HEK293 (cell line): ENCODE measurements around the gene SLC41A1.

ENCODE experiments used
- CTCF ChIA-PET: fragments of 350-600 bp; formaldehyde crosslinking; extraction: SDS; loops from one replicate; lab custom pipeline; 2021; ENCODE audit warnings: antibody characterized with exemption; lab: Yijun Ruan, JAX
- POLR2A ChIA-PET: fragments of 300-600 bp; formaldehyde crosslinking; extraction: SDS; loops from one replicate; lab custom pipeline; 2020; ENCODE audit warnings: antibody characterized with exemption, inconsistent platforms; lab: Yijun Ruan, JAX
- H3K27ac ChIP-seq: fragments of 200-500 bp; sonication (Bioruptor generic); 2 replicates; pipeline ENCODE4 v1.5.1; 2014; ENCODE audit warnings: low read depth, low read length, control low read depth, inconsistent platforms; ENCODE audit errors: extremely low read depth
- H3K36me3 ChIP-seq, 2 experiments: fragments of 200-500 bp in 1 of 2; sonication (Bioruptor generic) in 1 of 2; 1 replicate in 1 of 2; 2 replicates in 1 of 2; pipeline ENCODE4 v1.5.1; 2014 to 2017; ENCODE audit warnings: inconsistent platforms in 2 of 2, low read length in 2 of 2; ENCODE audit not compliant: control insufficient read depth in 2 of 2, insufficient read depth in 1 of 2
- H3K4me1 ChIP-seq: fragments of 200-500 bp; sonication (Bioruptor generic); 2 replicates; pipeline ENCODE4 v1.5.1; 2014; ENCODE audit warnings: mild to moderate bottlenecking, low read length, inconsistent platforms; ENCODE audit not compliant: control insufficient read depth, insufficient read depth
- H3K4me3 ChIP-seq: 2 replicates; pipeline ENCODE4 v1.5.1; 2011; ENCODE audit warnings: low read depth, mild to moderate bottlenecking, control low read depth, low read length, moderate library complexity
- H3K9me3 ChIP-seq: fragments of 200-500 bp; sonication (Bioruptor generic); 2 replicates; pipeline ENCODE4 v1.5.1; 2014; ENCODE audit warnings: low read depth, low read length, inconsistent platforms; ENCODE audit not compliant: control insufficient read depth, insufficient read depth
- KLF7 ChIP-seq: fragments of 450-650 bp; formaldehyde crosslinking; IDR thresholded peaks from 2 replicates; pipeline ENCODE4 v1.5.1; 2016; ENCODE audit warnings: missing biosample characterization, missing genetic modification characterization, borderline replicate concordance
- SP2 ChIP-seq: fragments of 450-650 bp; formaldehyde crosslinking; IDR thresholded peaks from 2 replicates; pipeline ENCODE4 v1.5.1; 2016; ENCODE audit warnings: missing biosample characterization, missing genetic modification characterization
- SP3 ChIP-seq: fragments of 450-650 bp; formaldehyde crosslinking; IDR thresholded peaks from 2 replicates; pipeline ENCODE4 v1.5.1; 2016; ENCODE audit warnings: missing biosample characterization, missing genetic modification characterization
- YY1 ChIP-seq: fragments of 450-650 bp; formaldehyde crosslinking; IDR thresholded peaks from 2 replicates; pipeline ENCODE4 v1.5.1; 2018; ENCODE audit warnings: missing biosample characterization, missing genetic modification characterization
- ZFP3 ChIP-seq: fragments of 450-650 bp; formaldehyde crosslinking; IDR thresholded peaks from 2 replicates; pipeline ENCODE4 v1.5.1; 2016; ENCODE audit warnings: low read depth, missing biosample characterization, missing genetic modification characterization
- ZIC2 ChIP-seq: fragments of 450-650 bp; formaldehyde crosslinking; IDR thresholded peaks from 2 replicates; pipeline ENCODE4 v1.5.1; 2016; ENCODE audit warnings: missing biosample characterization, missing genetic modification characterization
- ZNF112 ChIP-seq: fragments of 450-650 bp; formaldehyde crosslinking; IDR thresholded peaks from 2 replicates; pipeline ENCODE4 v1.5.0; 2017; ENCODE audit warnings: missing biosample characterization, missing genetic modification characterization
- ZNF426 ChIP-seq: fragments of 450-650 bp; formaldehyde crosslinking; IDR thresholded peaks from 2 replicates; pipeline ENCODE4 v1.5.1; 2017; ENCODE audit warnings: missing biosample characterization, missing genetic modification characterization, mild to moderate bottlenecking, inconsistent platforms, moderate library complexity
- ZNF555 ChIP-seq: fragments of 450-650 bp; formaldehyde crosslinking; conservative IDR thresholded peaks from 2 replicates; pipeline ENCODE4 v1.5.1; 2017; ENCODE audit warnings: missing biosample characterization, mild to moderate bottlenecking, missing genetic modification characterization, inconsistent platforms
- ZNF624 ChIP-seq: fragments of 450-650 bp; formaldehyde crosslinking; IDR thresholded peaks from 2 replicates; pipeline ENCODE4 v1.5.1; 2017; ENCODE audit warnings: missing biosample characterization, missing genetic modification characterization
- ZNF664 ChIP-seq: fragments of 450-650 bp; formaldehyde crosslinking; IDR thresholded peaks from 2 replicates; pipeline ENCODE4 v1.5.1; 2016; ENCODE audit warnings: missing biosample characterization, missing genetic modification characterization
- TF ChIP-seq, protein P1 (sequence below): fragments of 450-650 bp; formaldehyde crosslinking; conservative IDR thresholded peaks from 2 replicates; pipeline ENCODE4 v1.5.1; 2016; ENCODE audit warnings: low read depth, missing biosample characterization, missing genetic modification characterization
- TF ChIP-seq, protein P2 (sequence below): fragments of 450-650 bp; formaldehyde crosslinking; IDR thresholded peaks from 2 replicates; pipeline ENCODE4 v1.5.1; 2016; ENCODE audit warnings: missing biosample characterization, missing genetic modification characterization
- TF ChIP-seq, protein P3 (sequence below): fragments of 450-650 bp; formaldehyde crosslinking; IDR thresholded peaks from 2 replicates; pipeline ENCODE4 v1.5.1; 2016; ENCODE audit warnings: missing biosample characterization, missing genetic modification characterization

SLC41A1 gene

DNA sequence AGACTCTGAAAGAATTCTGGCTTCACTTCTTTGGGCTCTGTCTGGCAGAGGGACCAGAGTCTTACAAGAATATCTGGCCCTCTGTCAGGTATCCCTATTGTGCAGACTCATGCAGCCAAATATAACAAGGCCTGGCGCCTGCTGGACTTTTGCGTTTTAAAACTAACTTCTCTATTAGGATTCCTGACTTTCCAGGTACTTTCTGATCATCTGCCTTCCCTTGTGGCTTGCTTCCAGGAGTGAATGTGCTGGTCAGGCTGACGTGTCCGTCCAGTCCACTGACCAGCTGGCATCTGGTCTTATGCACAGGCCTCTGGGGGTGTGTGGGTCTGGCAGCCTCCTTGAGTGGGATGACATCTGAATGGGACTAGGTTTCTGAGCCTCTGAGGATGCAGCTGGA lies 29.1 kb downstream of the SLC41A1 start (continued):
- TF ChIP-seq, protein P1, sequence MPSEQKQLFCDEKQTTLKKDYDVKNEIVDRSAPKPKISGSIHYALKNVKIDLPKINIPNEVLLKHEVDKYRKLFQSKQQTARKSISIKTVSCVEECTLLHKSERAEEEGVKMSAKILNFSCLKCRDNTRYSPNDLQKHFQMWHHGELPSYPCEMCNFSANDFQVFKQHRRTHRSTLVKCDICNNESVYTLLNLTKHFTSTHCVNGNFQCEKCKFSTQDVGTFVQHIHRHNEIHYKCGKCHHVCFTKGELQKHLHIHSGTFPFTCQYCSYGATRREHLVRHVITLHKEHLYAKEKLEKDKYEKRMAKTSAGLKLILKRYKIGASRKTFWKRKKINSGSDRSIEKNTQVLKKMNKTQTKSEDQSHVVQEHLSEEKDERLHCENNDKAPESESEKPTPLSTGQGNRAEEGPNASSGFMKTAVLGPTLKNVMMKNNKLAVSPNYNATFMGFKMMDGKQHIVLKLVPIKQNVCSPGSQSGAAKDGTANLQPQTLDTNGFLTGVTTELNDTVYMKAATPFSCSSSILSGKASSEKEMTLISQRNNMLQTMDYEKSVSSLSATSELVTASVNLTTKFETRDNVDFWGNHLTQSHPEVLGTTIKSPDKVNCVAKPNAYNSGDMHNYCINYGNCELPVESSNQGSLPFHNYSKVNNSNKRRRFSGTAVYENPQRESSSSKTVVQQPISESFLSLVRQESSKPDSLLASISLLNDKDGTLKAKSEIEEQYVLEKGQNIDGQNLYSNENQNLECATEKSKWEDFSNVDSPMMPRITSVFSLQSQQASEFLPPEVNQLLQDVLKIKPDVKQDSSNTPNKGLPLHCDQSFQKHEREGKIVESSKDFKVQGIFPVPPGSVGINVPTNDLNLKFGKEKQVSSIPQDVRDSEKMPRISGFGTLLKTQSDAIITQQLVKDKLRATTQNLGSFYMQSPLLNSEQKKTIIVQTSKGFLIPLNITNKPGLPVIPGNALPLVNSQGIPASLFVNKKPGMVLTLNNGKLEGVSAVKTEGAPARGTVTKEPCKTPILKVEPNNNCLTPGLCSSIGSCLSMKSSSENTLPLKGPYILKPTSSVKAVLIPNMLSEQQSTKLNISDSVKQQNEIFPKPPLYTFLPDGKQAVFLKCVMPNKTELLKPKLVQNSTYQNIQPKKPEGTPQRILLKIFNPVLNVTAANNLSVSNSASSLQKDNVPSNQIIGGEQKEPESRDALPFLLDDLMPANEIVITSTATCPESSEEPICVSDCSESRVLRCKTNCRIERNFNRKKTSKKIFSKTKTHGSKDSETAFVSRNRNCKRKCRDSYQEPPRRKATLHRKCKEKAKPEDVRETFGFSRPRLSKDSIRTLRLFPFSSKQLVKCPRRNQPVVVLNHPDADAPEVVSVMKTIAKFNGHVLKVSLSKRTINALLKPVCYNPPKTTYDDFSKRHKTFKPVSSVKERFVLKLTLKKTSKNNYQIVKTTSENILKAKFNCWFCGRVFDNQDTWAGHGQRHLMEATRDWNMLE (tag by site-specific recombination): no peak
- TF ChIP-seq SP2 (tag by site-specific recombination): no peak
- no peak for TF ChIP-seq ZNF555 (tag by site-specific recombination)
- no peak for TF ChIP-seq ZNF664 (tag by site-specific recombination)
- TF ChIP-seq, protein P2, sequence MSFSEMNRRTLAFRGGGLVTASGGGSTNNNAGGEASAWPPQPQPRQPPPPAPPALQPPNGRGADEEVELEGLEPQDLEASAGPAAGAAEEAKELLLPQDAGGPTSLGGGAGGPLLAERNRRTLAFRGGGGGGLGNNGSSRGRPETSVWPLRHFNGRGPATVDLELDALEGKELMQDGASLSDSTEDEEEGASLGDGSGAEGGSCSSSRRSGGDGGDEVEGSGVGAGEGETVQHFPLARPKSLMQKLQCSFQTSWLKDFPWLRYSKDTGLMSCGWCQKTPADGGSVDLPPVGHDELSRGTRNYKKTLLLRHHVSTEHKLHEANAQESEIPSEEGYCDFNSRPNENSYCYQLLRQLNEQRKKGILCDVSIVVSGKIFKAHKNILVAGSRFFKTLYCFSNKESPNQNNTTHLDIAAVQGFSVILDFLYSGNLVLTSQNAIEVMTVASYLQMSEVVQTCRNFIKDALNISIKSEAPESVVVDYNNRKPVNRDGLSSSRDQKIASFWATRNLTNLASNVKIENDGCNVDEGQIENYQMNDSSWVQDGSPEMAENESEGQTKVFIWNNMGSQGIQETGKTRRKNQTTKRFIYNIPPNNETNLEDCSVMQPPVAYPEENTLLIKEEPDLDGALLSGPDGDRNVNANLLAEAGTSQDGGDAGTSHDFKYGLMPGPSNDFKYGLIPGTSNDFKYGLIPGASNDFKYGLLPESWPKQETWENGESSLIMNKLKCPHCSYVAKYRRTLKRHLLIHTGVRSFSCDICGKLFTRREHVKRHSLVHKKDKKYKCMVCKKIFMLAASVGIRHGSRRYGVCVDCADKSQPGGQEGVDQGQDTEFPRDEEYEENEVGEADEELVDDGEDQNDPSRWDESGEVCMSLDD (tag by site-specific recombination): no peak

DNA sequence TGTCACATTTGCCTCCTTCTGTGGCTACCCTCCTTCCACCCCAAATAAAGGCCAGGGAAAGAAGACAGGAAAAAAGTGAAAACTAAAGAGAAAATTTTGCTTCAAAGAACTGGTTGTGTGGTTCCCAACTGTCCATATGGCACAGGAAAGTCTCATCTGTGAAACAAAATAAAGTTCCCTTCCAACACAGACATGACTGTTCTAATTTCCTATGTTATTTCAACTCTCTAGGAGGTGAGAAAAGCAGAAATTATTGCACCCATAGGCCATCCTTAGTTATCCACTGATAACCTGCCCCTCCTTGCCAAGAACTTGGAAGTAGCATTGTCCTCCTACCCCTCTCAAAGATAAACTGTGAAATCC lies 29.6 kb downstream of the SLC41A1 start:
- Histone ChIP-seq H3K4me1 (0 out of 2 replicates have a peak, but pooled peaks cover 4% of the 10 kb centered on the region), H3K9me3 (no peaks in the 10 kb centered on the region), H3K4me3 (no peak overlapping the region), H3K27ac (no peak overlapping the region), H3K36me3 (no peaks in the 10 kb centered on the region)
- TF ChIP-seq ZIC2 (no peak), ZNF112 (tag by site-specific recombination) (no peak), ZNF624 (tag by site-specific recombination) (no peak), ZNF426 (tag by site-specific recombination) (no peak), KLF7 (tag by site-specific recombination) (no peak), ZFP3 (tag by site-specific recombination) (no peak), SP3 (tag by site-specific recombination) (no peak), YY1 (tag by site-specific recombination) (no peak)
- TF ChIP-seq, protein P3, sequence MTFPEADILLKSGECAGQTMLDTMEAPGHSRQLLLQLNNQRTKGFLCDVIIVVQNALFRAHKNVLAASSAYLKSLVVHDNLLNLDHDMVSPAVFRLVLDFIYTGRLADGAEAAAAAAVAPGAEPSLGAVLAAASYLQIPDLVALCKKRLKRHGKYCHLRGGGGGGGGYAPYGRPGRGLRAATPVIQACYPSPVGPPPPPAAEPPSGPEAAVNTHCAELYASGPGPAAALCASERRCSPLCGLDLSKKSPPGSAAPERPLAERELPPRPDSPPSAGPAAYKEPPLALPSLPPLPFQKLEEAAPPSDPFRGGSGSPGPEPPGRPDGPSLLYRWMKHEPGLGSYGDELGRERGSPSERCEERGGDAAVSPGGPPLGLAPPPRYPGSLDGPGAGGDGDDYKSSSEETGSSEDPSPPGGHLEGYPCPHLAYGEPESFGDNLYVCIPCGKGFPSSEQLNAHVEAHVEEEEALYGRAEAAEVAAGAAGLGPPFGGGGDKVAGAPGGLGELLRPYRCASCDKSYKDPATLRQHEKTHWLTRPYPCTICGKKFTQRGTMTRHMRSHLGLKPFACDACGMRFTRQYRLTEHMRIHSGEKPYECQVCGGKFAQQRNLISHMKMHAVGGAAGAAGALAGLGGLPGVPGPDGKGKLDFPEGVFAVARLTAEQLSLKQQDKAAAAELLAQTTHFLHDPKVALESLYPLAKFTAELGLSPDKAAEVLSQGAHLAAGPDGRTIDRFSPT (tag by site-specific recombination): no peak
- CTCF ChIA-PET: interaction anchor here (1.5 to 3.0 kb wide), 2 partner anchors 8 to 125 kb away, joined by 4 to 14 read pairs; no protein-coding TSS in a partner anchor
- POLR2A ChIA-PET: no interaction called here
